Endothelial cell of umbilical vein (primary cell): ENCODE measurements around the gene CNTNAP2.

ENCODE experiments used
- CTCF ChIP-seq, 2 donors: IDR thresholded peaks; 1 replicate in 1 of 2; 2 replicates in 1 of 2; pipeline ENCODE4 v1.5.1; 2011; ENCODE audit warnings: low read length in 2 of 2, mild to moderate bottlenecking in 2 of 2, moderate library complexity in 2 of 2, control low read depth in 1 of 2, inconsistent platforms in 1 of 2, low read depth in 1 of 2; ENCODE audit not compliant: insufficient read depth in 1 of 2; ENCODE audit errors: extremely low read depth in 1 of 2
- EZH2 ChIP-seq: IDR thresholded peaks from 2 replicates; pipeline ENCODE4 v1.6.1; 2012; ENCODE audit warnings: borderline replicate concordance, low read depth, mild to moderate bottlenecking, moderate library complexity, low read length, inconsistent platforms; ENCODE audit not compliant: severe bottlenecking

DNA sequence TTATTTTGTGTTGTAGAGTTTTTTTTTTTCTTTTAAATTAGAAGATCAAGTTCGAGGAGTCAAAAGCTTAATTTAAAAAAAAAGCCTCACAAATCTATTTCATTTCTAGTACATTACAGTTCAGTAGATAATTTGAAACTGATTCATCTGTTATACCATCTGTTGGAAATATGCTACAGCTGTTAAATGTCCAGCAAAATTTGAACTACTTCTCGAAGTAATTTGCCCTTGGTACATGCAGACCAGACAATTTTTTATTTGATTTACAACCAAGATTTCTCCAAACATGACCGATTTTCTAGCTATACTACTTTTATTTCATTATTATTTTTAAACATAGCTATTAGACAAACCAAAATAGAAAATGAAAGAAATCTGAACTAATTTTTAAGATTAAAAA, 647.9 kb downstream of the CNTNAP2 start:
- TF ChIP-seq EZH2 (no peak), CTCF (IDR thresholded peaks at IDR 0.05; ENCODE audit: extremely low read depth in 1 of 2, insufficient read depth in 1 of 2, low read depth in 1 of 2, low read length in 2 of 2) (no peak)
